HG03469 (cell line): ENCODE data around the gene DIP2C.
"Not testable (repeated sequence)": the region's sequence is repeated elsewhere in the genome, so short reads cannot be mapped to it uniquely, and the experiment has no call there.

Experiments
- ATAC-seq: cut with Tn5 transposase; IDR thresholded peaks from one replicate; pipeline ENCODE4 v1.9.1; 2021; ENCODE audit warnings: mild to moderate bottlenecking, moderate library complexity, moderate number of reproducible peaks; ENCODE audit not compliant: unreplicated experiment

DIP2C gene

GRCh38 chr10:615583-616152 lies 73.8 kb downstream of the DIP2C start:
- ATAC-seq: no peak

GRCh38 chr10:614790-615582 lies 74.5 kb downstream of the DIP2C start:
- no peak for ATAC-seq

DNA sequence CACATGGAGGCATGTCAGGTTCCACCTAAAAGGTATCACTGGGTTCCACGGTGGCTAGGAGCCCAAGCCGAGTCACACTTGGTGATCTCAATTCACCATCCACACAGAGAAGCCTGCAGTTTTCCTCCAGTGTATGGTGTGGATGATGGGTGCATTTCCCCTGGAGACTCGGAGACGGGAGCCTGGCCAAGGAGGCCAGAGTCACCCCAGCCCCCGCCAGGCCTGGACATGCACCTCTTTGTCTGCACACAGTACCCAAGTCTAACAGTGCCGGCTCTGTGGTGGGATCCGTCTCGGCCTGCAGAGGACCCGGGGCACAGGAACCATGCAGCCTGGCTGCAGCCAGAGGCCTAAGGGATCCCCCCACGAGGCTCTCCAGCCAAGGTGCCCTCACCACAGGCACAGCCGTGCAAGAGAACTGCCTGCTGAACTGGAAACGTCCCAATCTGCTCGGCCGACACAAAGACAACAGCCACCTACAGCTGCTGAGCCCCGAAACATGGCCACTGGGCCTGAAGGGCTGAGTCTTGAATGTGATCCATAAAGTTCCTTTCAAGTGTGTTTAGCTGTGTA lies 75.2 kb downstream of the DIP2C start:
- ATAC-seq: no peak

GRCh38 chr10:613271-614138 lies 76.0 kb downstream of the DIP2C start:
- no peak for ATAC-seq

GRCh38 chr10:612696-613095 lies 76.8 kb downstream of the DIP2C start:
- no peak for ATAC-seq

- ATAC-seq: not testable (repeated sequence)
Measured at GRCh38 chr10:610642-611305, 78.7 kb downstream of the DIP2C start.

GRCh38 chr10:609868-610545 lies 79.5 kb downstream of the DIP2C start:
- no peak for ATAC-seq

DNA sequence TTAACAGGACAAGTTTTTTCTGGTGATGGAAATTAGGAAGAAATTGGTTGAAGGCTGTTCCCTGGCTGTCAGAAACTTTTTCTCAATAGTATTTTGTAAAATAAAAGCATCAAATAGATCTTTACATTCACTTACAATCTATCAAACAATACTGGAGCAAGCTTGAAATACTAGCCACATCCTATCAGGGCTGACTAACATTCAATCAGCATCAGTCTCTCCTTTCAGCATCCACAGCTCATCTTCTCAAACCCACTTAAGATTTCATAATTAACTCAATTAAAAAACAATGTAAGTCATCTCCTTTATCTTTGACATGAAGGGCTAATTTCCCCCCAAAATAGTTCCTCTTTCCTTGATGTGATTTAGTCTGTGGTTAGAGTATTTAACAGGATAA lies 80.2 kb downstream of the DIP2C start:
- ATAC-seq: no peak

DNA sequence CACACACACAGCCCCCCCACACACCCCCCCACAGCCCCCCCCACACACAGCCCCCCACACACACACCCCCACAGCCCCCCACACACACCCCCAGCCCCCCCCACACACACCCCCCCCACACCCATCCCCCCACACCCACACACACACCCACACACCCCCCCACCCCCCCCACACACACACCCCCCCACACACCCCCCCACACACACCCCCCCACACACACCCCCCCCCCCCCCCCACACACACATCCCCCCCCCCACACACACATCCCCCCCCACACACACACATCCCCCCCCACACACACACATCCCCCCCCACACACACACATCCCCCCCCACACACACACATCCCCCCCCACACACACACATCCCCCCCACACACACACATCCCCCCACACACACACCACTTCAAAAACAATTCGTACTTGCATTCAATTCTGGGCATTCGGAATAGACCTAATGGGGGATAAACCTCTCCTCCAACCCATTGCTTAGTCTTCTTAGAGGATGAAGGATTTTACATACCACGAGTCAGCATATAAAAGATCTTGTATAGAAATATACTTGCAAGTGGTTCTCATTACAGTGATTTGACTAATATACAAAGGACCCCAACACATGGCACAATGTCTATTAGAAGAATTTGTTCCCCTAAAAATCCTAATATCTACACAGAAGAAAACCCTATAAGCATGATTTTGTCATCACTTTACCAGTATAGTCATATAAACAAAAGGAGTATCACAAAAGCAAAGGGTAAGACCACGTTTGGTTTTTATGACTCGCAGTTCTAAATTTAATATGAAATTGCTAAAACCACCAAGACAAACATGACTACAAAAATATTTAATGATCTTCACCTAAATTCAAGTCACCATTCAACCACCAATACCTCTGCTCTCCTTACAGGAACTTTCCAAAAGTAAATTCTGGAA lies 80.9 kb downstream of the DIP2C start:
- no peak for ATAC-seq

GRCh38 chr10:607545-608185 lies 81.8 kb downstream of the DIP2C start:
- ATAC-seq: no peak

- ATAC-seq: no peak
Measured at GRCh38 chr10:606762-607544, 82.5 kb downstream of the DIP2C start.

GRCh38 chr10:605632-606325 lies 83.7 kb downstream of the DIP2C start:
- no peak for ATAC-seq

GRCh38 chr10:604716-605631 lies 84.5 kb downstream of the DIP2C start:
- ATAC-seq: no peak

DNA sequence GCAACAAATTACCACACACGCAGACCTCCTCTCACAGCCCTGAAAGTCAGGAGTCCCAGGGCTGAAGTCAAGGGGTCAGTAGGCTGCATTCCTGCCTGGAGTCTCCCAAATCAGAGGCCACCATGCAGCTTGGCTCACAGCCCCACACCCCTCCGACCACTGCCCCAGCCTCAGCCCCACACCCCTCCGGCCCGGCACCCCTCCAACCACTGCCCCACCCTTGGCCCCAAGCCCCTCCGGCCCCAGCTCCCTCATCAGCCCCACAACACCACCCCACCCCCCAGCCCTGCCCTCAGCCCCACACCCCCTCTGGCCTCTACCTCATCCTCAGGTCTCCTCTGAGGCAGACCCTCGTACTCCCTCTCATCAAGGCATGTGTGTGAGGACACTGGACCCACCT lies 85.7 kb downstream of the DIP2C start:
- ATAC-seq: no peak

- ATAC-seq: no peak
Measured at GRCh38 chr10:602391-603005, 87.0 kb downstream of the DIP2C start.

- no peak for ATAC-seq
Measured at GRCh38 chr10:601660-601963, 87.9 kb downstream of the DIP2C start.
